ENCODE results near the gene NAPSA.

The NAPSA gene

DNA sequence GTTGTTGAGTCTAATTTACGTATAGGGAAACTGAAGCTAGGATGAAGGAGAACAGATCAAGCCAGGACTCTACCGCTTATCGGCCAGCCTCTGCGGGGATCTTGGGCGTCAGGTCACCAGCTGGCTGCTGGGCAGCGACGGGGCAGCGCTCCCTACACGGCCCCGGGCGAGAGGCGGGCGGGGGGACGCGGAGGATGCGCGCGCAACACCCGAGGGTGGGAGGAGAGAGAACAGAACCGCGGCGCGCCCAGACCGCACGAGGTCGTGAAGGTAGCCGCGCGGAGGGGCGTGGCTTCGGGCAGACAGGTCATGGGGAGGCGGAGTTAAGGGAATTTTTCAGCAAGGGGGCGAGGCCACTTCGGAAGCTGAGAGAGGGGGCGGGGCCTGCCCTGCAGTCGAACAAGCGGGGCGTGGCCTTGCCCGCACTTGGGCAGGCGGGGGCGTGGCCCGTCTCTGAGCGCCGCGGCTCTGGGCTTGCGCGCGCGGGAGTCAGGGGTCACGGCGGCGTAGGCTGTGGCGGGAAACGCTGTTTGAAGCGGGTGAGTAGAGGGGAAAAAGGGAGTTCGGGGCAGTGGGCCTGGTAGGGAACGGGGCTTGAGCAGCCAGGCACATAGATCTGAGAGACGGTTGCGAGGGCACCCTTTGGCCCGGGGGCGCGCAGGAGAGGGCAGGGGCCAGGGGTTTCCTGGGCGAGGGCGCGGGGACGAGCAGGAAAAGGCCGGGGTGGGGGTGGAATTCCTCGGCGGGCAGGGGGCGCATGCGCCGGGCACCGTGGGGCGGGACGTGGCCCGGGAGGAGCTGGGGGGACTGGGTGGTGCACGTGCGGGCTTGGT lies 18.6 kb upstream of the NAPSA start, which contains the start of gene POLD1:
Gene POLD1, plus strand, starts transcription at position 496 of the 833 bp plus-strand sequence. CDS start 14,505 bp downstream, outside the sequence.
- DNase-seq = peak; percentile 99

DNA sequence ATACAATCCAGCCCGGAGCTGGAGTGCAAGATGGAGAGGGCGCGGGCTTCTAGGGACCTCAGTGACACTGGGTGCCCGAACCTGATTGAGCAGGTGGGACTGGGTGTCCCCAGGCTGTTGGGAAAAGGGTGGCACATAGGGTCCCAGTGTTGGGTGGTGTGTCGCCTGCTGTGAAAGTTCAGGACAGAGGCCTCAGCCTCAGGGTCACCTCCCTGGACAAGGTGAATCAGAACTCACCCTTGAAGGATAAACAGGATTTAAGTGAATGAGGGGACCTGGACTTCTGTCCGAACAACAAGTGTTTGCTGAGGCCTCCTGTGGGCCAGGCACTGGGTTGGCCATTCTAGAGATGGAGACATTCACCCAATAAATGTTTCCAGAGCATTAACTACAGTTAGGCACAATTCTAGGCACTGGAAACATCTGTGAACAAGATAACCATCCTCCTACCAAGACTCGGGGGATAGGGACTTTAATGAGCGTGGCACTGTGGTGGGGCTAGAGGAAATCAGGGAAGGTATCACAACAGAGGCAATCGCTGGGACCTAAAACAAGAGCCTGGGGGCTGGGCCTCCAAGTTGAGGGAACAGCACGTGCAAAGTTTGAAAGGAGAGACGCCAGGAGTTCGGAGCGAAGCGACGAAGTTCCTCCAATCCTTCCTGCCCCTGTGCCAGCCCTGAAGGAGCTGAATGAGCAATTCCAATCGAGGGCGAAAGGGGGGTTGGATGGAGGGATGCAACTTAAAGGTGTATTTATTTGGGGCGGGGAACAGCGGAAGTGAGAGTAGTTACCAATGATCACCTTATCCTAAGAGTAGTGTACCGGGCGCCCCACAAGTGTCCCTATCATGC lies 17.8 kb upstream of the NAPSA start:
- no peak for DNase-seq

DNA sequence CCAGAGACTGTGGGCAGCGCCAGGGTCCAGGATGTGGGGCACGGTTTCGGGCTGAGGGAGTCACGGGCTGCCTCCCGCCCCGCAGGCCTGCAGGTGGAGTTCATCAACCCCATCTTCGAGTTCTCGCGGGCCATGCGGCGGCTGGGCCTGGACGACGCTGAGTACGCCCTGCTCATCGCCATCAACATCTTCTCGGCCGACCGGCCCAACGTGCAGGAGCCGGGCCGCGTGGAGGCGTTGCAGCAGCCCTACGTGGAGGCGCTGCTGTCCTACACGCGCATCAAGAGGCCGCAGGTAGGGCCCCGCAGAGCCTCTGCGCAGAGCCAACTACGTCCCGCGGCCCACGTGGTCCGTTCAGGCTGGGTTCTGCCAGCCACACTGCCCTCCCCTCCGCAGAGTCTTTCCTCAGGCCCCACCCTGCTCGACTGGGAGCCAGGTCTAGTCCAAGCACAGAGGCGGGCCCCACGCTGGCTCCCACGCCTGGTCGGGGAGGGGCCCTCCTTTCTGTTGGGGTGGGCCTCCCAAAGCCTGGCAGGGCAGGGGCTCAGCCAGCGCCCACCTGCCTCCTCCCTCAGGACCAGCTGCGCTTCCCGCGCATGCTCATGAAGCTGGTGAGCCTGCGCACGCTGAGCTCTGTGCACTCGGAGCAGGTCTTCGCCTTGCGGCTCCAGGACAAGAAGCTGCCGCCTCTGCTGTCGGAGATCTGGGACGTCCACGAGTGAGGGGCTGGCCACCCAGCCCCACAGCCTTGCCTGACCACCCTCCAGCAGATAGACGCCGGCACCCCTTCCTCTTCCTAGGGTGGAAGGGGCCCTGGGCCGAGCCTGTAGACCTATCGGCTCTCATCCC lies 16.7 kb upstream of the NAPSA start:
- DNase-seq = no peak

DNA sequence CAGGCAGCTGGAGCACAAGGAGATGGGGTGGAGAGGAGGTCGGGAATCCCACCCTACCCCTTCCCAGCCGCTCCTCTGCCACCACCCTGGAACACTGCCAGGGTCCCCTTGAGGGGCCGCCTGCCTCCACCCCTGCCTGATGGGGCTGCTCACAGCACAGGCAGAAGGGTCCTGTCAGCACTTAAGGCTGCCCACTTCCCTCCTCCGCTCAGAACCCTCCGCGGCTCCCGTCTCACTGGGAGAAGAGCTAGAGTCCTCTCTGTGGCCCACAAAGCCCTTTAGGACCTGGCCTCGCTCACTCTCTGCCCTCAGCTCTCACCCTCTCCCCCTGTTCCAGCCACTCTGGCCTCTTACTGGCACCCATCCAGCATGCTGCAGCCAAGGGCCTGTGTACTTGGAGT lies 15.3 kb upstream of the NAPSA start:
- no peak for DNase-seq

DNA sequence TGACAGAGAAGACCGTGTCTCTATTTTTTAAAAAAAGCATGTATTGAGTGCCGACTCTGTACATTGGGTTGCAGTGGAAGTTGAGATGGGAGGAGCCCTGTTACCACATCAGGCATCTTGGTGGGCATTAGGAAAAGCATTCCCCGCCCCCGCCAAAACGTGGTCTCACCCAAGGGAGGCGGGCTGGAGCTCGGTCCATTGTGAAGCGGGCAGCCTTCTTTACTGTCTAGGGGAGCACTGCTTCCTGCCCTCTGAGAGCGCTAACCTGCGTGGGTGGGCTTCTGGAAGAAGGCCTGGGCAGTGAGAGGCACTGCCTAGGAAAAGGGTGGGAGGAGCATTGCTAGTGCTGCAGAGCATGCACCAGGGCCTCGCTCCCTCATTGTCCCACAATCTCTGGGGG lies 14.7 kb upstream of the NAPSA start:
- DNase-seq = no peak

DNA sequence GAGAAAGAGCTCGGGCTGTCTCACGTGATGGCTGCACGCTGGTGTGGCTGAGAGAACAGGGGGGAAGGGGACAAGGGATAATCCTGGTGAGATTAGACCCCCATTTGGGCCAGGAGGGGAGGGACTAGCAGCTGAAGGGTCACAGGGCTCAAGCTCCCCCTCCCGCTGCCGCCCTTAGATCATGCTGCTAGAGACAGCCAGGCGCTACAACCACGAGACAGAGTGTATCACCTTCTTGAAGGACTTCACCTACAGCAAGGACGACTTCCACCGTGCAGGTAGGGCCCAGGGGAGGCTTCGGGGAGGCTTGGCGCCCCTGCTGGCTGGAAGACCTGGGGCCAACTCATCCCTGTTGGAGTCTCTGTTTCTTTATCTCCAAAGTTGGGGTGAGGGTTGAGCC lies 14.2 kb upstream of the NAPSA start:
- DNase-seq = no peak

DNA sequence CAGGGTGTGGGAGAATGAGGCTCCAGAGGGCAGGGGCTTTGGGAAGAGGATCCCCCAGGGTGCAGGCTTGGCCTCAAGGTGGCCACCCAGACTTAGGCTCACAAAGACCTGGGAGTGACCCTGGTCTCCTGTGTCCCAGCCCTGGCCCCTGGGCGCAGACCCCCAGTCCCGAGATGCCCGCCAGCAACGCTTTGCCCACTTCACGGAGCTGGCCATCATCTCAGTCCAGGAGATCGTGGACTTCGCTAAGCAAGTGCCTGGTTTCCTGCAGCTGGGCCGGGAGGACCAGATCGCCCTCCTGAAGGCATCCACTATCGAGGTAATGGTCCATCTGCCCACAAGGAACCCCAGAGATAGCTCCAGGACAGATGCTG lies 13.4 kb upstream of the NAPSA start:
- DNase-seq = no peak

DNA sequence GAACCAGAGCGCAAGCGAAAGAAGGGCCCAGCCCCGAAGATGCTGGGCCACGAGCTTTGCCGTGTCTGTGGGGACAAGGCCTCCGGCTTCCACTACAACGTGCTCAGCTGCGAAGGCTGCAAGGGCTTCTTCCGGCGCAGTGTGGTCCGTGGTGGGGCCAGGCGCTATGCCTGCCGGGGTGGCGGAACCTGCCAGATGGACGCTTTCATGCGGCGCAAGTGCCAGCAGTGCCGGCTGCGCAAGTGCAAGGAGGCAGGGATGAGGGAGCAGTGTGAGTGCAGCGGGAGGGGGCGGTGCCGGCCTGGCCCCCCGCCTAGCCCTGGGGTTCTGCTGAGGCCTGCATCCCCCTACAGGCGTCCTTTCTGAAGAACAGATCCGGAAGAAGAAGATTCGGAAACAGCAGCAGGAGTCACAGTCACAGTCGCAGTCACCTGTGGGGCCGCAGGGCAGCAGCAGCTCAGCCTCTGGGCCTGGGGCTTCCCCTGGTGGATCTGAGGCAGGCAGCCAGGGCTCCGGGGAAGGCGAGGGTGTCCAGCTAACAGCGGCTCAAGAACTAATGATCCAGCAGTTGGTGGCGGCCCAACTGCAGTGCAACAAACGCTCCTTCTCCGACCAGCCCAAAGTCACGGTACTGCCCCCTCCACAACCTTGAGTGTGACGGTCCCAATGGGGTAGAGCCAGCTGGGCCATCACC lies 12.9 kb upstream of the NAPSA start:
- no peak for DNase-seq

DNA sequence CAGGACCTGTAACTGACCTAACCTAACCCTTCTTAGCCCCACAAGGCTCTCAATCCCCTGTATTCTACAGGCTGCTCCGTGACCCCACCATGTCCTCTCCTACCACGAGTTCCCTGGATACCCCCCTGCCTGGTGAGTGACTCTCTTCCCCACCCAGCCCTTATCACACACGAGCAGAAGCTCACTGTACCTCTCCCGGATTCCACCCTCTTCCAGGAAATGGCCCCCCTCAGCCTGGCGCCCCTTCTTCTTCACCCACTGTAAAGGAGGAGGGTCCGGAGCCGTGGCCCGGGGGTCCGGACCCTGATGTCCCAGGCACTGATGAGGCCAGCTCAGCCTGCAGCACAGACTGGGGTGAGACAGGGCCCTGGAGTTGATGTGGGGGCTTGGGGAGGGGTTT lies 12.1 kb upstream of the NAPSA start:
- DNase-seq = no peak

DNA sequence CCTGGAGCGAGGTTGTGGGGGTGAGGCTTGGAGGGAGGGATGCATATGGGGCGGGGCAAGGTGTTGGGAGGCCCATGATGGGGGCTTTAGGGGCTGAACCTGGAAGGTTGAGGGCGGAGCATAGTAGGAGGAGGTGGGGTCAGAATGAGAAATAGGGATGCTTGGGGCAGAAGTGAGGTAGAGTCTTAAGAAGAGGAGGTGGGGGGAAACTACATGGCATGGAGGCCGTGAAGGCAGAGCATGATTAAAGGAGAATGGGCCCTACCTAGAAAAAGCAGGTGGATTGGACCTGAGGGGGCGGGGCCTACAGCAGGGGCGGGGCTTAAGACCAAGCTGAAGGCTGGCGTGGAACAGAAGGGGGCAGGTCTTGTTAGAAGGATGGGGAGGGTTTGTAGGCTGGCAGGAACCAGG lies 11.6 kb upstream of the NAPSA start:
- DNase-seq = no peak

DNA sequence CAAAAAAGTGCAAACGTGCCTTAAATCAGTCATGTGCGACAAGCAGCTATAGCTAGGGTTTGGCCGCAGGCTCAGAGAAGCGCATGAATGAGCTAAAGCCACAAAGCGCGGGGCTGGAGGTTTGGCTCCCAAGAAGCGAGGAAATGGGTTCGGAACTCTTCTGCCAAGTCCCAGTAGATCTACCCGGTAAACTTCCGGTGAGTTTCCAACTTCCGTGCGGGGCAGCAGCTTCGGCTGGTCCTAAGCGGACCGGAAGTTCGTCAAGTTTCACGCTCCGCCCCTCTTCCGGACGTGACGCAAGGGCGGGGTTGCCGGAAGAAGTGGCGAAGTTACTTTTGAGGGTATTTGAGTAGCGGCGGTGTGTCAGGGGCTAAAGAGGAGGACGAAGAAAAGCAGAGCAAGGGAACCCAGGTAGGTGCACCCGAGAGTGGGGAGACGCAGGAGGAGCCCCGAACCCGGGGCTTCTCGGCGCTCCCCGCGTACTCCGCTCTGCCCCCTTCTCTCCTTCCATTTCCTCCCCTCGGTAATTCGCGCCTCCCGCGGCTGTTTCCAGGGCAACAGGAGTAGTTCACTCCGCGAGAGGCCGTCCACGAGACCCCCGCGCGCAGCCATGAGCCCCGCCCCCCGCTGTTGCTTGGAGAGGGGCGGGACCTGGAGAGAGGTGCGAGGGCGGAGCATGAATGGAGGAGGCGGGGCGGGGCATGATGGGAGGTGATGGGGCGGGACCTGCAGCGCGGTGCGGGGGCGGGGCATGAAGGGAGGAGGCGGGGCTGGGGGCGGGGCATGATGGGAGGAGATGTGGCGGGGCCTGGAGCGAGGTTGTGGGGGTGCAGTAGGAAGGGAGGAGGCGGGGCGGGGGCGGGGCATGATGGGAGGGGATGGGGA lies 11.0 kb upstream of the NAPSA start, which contains the start of gene NR1H2:
Gene NR1H2, plus strand, starts transcription at position 292 of the 885 bp plus-strand sequence. CDS start 1,149 bp downstream, outside the sequence.
- peak; percentile 95 for DNase-seq

DNA sequence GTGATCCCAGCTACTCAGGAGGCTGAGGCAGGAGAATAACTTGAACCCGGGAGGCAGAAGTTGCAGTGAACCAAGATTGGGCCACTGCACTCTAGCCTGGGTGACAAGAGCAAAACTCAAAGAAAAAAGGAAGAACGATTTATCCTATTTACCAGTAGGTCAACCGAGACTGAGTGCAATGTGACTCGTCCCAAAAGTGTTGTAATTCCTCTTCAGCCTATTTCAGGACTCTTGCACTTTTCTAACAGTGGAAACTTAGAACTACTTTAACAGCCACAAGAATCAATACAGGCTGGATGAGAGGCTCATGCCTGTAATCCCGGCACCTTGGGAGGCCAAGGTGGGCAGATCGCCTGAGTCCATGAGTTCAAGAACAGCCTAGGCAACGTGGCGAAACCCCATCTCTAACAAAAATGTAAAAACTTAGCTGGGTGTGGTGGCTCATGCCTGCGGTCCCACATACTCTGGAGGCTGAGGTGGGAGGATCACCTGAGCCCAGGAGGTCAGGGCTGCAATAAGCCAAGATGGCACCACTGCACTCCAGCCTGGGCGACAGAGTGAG lies 6.6 kb upstream of the NAPSA start:
- no peak for DNase-seq

DNA sequence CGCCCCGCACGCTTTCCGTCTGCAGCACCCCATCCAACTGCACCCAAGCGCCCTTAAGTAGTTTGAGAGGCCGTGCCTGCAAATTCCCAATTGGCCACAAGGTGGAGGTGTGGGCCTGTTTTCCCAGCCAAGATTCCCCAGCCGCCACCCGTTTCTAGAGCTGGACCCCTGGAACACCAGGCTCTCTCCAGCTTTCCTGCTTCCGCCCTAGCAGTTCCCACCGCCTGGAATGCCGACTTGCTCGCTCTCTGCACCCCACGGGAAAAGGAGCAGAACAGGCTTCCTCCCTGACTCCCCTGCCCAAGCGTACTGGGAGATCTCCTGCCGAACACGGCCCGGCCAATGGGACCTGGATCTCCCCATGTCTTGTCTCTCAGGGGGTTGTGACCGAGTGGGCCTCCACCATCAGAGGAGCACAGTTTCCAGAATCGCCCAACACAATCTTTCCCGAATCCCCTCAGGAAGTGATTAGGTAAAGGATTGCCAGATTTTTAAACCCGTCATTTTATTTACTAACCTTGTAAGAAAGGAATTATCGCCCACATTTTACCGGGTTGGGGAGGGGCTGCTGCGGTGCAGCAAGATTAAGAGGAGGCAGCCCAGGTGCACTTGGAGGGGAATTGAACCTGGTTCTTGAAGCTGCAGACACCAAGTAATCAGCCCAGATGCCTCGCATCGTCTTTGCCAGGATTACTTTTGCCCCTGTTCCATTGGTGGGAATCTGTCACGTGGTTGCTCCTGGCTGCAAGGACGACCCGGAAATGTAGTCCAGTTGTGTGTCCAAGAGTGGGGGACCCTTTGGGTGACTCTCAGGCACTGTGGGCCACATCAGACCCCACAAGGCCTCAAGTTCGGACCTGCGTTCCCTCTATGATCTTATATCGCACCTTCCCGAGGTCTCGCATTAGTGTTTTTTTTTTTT lies 3.5 kb upstream of the NAPSA start:
- peak; percentile 91 for DNase-seq

DNA sequence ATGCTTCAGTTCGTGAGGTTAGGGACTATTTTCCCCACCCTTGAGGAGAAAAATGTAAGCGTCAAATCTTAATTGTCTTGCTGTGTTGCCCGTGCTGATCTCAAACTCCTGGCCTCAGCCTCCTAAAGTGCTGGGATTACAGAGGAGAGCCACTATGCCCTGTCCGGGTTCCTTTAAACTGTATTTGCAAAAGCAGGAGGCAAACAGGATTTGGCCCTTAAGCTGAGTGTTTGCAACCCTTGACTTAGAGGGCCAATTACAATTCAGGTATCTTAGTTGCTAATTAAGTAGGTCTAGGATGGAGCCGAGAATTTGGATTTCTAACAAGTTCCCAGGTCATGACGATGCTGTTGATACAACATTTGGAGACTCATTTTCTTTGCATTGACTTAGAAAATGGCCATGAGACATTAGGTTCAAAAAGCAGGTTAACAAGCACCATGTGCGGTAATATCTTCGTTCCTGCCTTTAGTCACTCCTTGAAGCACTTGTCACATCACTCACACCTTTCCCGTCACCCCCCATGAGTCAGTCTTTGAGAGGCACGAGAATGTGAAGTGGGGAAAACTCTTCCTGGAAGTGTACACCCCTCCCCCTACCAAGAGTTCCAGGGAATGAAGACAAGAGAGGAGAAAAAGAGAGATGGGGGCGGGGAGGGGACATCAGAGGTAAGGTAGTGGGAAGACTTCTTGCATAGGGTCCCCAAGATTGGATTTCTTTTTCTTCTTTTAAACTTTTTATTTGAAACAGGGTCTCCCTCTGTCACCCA lies 2.6 kb downstream of the NAPSA start:
- no peak for DNase-seq

DNA sequence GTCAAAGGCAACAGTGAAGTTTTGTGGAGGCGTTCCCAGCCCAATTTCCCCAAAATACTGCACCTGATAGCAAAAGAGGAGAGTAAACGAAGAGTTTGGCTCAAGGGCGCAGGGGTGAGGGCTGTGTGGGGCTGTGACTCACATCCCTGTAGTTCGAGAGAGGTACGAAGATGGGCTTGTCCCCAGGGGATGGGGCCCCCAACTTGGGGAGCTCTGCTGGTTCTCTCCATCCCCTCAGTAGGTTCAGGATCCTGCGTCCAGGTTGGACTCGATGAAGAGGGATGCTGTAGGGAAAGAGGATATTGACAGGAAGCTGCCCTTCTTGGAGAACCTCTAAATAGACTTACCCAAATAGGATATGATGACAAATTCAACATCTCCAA lies 3.4 kb downstream of the NAPSA start:
- DNase-seq = no peak

DNA sequence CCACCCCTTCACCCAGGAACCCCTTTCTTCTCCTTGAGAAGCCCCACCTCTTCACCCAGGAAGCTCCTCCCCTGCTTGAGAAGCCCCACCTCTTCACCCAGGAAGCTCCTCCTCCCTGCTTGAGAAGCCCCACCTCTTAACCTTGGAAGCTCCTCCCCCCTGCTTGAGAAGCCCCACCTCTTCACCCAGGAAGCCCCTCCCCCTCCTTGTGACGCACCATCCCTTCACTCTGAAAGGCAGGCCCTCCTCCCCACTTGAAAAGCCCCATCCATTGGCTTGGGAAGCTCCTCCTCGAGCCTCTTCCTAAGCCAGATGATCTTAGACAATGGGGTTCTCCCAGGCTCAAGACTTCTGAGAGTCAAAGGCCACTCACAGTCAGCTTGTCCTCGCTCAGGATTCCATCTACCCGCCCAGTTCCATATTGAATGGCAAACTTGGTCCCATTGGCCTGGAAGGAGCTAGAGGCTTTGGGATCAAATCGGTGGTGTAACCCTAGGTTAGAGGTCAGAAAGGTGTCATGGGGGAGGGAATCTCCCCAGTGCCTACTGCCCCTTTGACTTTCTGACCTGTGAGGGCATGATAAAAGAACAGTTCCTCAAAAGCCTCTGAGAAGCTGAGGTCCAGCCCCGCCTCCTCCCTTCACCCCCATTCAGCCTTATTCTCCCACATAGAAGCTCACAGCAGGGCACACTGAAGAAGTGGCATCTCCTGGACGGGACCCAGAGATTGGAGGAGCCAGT lies 4.0 kb downstream of the NAPSA start:
- DNase-seq = no peak

DNA sequence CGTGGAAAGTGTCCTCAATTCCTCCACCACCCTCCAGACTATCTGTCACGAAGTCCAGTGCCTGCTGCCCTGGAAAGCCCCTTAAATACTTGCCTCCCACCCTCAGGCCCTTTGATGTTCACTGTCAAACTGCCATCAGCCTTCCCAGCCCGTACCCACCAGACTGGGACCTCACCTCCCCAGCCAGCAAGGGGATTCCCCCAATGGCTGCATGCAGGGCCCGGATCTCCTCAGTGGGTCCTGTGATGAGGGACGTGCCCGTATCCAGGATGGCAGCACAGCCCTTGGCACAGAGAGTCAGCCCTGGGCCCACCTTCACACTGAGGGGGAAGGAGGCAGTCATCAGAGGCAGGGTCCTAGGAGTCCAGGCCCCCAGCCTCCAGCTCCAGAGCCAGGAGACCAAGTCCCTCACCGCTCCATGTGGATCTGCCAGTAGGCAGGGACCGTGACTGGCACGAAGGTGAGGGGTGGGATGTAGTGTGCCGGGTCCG lies 6.1 kb downstream of the NAPSA start:
- no peak for DNase-seq

Data from activated CD8-positive, alpha-beta memory T cell treated with anti-CD3 and anti-CD28 coated beads, Interleukin-2, amount 50 U/mL, for 48 hours (primary cell).